K562 (cell line): Measurements from ENCODE around the gene AGMO.

Experiments used
- CCAR2 ChIP-seq: fragments of 200-400 bp; formaldehyde crosslinking; IDR thresholded peaks from 2 replicates; pipeline ENCODE4 v1.6.1; 2017; ENCODE audit warnings: mild to moderate bottlenecking, low read depth, low read length
- DPF2 ChIP-seq: fragments of 450-650 bp; IDR thresholded peaks from 2 replicates; pipeline ENCODE4 v1.6.1; 2016
- ERF ChIP-seq: fragments of 450-650 bp; formaldehyde crosslinking; IDR thresholded peaks from 2 replicates; pipeline ENCODE4 v1.4.0; 2020; ENCODE audit warnings: mild to moderate bottlenecking, mixed read lengths
- JUN ChIP-seq, 2 experiments: sonication (generic) in 1 of 2; formaldehyde crosslinking in 1 of 2; IDR thresholded peaks; 2 replicates each; pipeline versions ENCODE4 v1.6.1 to v1.8.0; 2012 to 2022; ENCODE audit warnings: borderline replicate concordance in 2 of 2, mild to moderate bottlenecking in 2 of 2, improper control_type of control experiment in 1 of 2, low read depth in 1 of 2, low read length in 1 of 2, missing genetic modification reagents in 1 of 2
- SETDB1 ChIP-seq: IDR thresholded peaks from one replicate; pipeline ENCODE4 v1.6.1; 2012; ENCODE audit warnings: low read length, control low read depth, inconsistent platforms
- SIN3A ChIP-seq, 2 experiments: fragments of 150-350 bp in 1 of 2; IDR thresholded peaks; 2 replicates each; pipeline ENCODE4 v1.6.1; 2011 to 2016; ENCODE audit warnings: borderline replicate concordance in 2 of 2, low read depth in 2 of 2, low read length in 2 of 2, mild to moderate bottlenecking in 2 of 2, moderate library complexity in 2 of 2; ENCODE audit not compliant: control insufficient read depth in 1 of 2

DNA sequence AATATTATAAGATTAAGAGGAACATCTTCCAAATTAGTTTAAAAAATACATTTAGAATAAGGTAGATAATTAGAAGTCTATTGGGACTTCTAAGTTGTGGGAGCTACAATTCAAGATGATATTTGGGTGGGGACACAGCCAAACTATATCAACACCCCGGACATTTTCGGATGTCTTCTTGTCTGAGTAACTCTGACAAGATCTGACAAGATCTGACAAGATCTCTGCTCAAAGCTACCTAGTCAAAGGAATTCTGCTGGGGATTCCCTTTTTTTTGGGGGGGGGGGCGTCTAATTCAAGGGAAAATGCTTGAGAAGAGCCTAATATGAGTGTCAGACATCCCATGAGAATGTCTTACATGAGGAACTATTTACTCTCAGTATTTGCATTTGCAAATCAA is 5.2 kb upstream of the AGMO start:
- TF ChIP-seq SIN3A (IDR thresholded peaks at IDR 0.05; ENCODE audit: borderline replicate concordance in 2 of 2, control insufficient read depth in 1 of 2, low read depth in 2 of 2, low read length in 2 of 2) (no peak), JUN (IDR thresholded peaks at IDR 0.05; ENCODE audit: borderline replicate concordance, low read depth, low read length) (no peak), JUN (CRISPR knock-in tag; IDR thresholded peaks at IDR 0.05; ENCODE audit: borderline replicate concordance) (no peak), DPF2 (no peak), CCAR2 (no peak), SETDB1 (no peak), ERF (CRISPR knock-in tag) (no peak)
